ENCODE results near the gene MCUR1.

Gene MCUR1

GRCh38 chr6:13814938-13815575, 700 bp upstream of the MCUR1 start:
- peaks cover 33% of the 10 kb centered on the region for H3K4me1 Mint-ChIP-seq
- TF ChIP-seq CTCF (IDR thresholded peaks at IDR 0.05; ENCODE audit: unreplicated experiment in 3 of 3) = no peak
- H3K9me3 Mint-ChIP-seq = no peaks in the 10 kb centered on the region
- H3K27me3 Mint-ChIP-seq (ENCODE audit: low read depth) = no peaks in the 10 kb centered on the region
- H3K36me3 Mint-ChIP-seq (ENCODE audit: low read depth) = no peaks in the 10 kb centered on the region
- peak overlapping the region; percentile 58 to 96 (median 95) for H3K27ac Mint-ChIP-seq
- H3K4me3 Mint-ChIP-seq = peak overlapping the region; percentile 91 to 93 (median 91)

- Mint-ChIP-seq H3K27ac (peak overlapping the region; percentile 91 to 96 (median 95)), H3K27me3 (ENCODE audit: low read depth) (no peaks in the 10 kb centered on the region), H3K36me3 (ENCODE audit: low read depth) (peaks cover 8% of the 10 kb centered on the region), H3K9me3 (no peaks in the 10 kb centered on the region), H3K4me1 (peaks cover 33% of the 10 kb centered on the region), H3K4me3 (peak overlapping the region; percentile 91 to 97 (median 96))
- no peak for TF ChIP-seq CTCF (IDR thresholded peaks at IDR 0.05; ENCODE audit: unreplicated experiment in 3 of 3)
Measured at GRCh38 chr6:13813621-13814175, 659 bp downstream of the MCUR1 start.

GRCh38 chr6:13813026-13813425, 1.3 kb downstream of the MCUR1 start:
- Mint-ChIP-seq H3K27me3 (ENCODE audit: low read depth) (no peaks in the 10 kb centered on the region), H3K27ac (peak overlapping the region; percentile 91 to 96 (median 95)), H3K9me3 (no peaks in the 10 kb centered on the region), H3K4me1 (peaks cover 33% of the 10 kb centered on the region), H3K36me3 (ENCODE audit: low read depth) (peaks cover 11% of the 10 kb centered on the region), H3K4me3 (peak overlapping the region; percentile 91 to 97 (median 96))
- no peak for TF ChIP-seq CTCF (IDR thresholded peaks at IDR 0.05; ENCODE audit: unreplicated experiment in 3 of 3)

GRCh38 chr6:13812359-13812642, 2.1 kb downstream of the MCUR1 start:
- no peaks in the 10 kb centered on the region for H3K9me3 Mint-ChIP-seq
- H3K4me3 Mint-ChIP-seq = peak overlapping the region; percentile 91 to 97 (median 96)
- no peaks in the 10 kb centered on the region for H3K27me3 Mint-ChIP-seq (ENCODE audit: low read depth)
- no peak for TF ChIP-seq CTCF (IDR thresholded peaks at IDR 0.05; ENCODE audit: unreplicated experiment in 3 of 3)
- H3K4me1 Mint-ChIP-seq = peaks cover 33% of the 10 kb centered on the region
- H3K27ac Mint-ChIP-seq = peak overlapping the region in 1 of 3 experiments; percentile 96
- peaks cover 12% of the 10 kb centered on the region for H3K36me3 Mint-ChIP-seq (ENCODE audit: low read depth)

DNA sequence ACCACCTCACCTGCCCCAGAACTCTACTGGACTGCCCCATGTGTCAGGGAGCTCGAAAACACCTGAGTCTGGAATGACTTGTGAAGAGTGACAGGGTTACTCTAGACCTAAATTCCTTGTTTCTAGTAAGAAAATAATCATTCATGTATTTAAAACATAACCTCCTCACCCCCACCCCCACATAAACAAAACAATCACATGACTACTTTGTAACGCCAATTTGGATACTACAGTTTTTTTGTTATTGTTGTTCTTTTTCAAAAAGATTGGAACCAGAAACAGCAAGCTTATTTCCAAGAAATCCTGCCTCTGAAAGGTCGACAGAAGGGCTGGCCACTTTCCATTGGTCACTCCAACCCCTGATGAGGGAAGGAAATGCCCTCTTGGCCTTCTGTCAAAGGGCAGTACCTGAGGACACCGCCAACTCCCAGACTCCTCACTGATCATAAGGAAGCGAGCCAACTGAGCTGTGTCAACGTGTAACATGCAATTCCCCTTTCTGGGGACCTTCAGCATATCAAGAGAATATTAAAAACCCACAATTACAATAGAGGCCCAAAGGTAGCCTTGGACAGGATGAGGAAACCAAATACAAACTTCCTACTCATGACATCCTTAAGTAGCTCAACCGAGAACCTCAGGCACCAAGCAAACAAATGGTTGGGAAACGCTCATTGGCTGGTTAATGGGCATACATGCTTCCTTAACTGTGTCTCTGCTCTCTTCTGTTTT, 2.6 kb downstream of the MCUR1 start:
- peak overlapping the region; percentile 91 to 97 (median 96) for H3K4me3 Mint-ChIP-seq
- peak overlapping the region in 2 of 3 experiments; percentile 1 to 96 for H3K27ac Mint-ChIP-seq
- peaks cover 33% of the 10 kb centered on the region for H3K4me1 Mint-ChIP-seq
- no peaks in the 10 kb centered on the region for H3K27me3 Mint-ChIP-seq (ENCODE audit: low read depth)
- H3K36me3 Mint-ChIP-seq (ENCODE audit: low read depth) = peaks cover 17% of the 10 kb centered on the region
- no peak for TF ChIP-seq CTCF (IDR thresholded peaks at IDR 0.05; ENCODE audit: unreplicated experiment in 3 of 3)
- no peaks in the 10 kb centered on the region for H3K9me3 Mint-ChIP-seq
